ENCODE measurements around the gene AKAP1. TPM values are rescaled to one million over a fixed set of nuclear protein-coding genes. Genes with fewer than 3 reads are reported as not detected.

The AKAP1 gene
- total RNA-seq, 2 donors from 2014 or later, result 90.4 to 139 TPM

- no peaks in the 10 kb centered on the region for H3K4me1 ChIP-seq
- H3K4me3 ChIP-seq, result no peak overlapping the region
- no peak for TF ChIP-seq CTCF (IDR thresholded peaks at IDR 0.05)
- H3K36me3 ChIP-seq, result no peaks in the 10 kb centered on the region
- DNase-seq (ENCODE audit: low spot score), result no peak
- H3K27ac ChIP-seq, result no peak overlapping the region
- no peaks in the 10 kb centered on the region for H3K27me3 ChIP-seq
- no peaks in the 10 kb centered on the region for H3K9me3 ChIP-seq
Observed at GRCh38 chr17:57068707-57069106, 16.3 kb upstream of the AKAP1 start.

GRCh38 chr17:57071991-57072944, 12.8 kb upstream of the AKAP1 start:
- no peak for TF ChIP-seq CTCF (IDR thresholded peaks at IDR 0.05)
- Histone ChIP-seq H3K27me3 (no peaks in the 10 kb centered on the region), H3K4me3 (no peak overlapping the region), H3K9me3 (no peaks in the 10 kb centered on the region), H3K4me1 (no peaks in the 10 kb centered on the region), H3K27ac (no peak overlapping the region), H3K36me3 (no peaks in the 10 kb centered on the region)
- no peak for DNase-seq (ENCODE audit: low spot score)

GRCh38 chr17:57073626-57074025, 11.4 kb upstream of the AKAP1 start:
- Histone ChIP-seq H3K27me3 (no peaks in the 10 kb centered on the region), H3K9me3 (no peaks in the 10 kb centered on the region), H3K27ac (no peak overlapping the region), H3K36me3 (no peaks in the 10 kb centered on the region), H3K4me3 (no peak overlapping the region), H3K4me1 (no peaks in the 10 kb centered on the region)
- DNase-seq (ENCODE audit: low spot score), result no peak
- TF ChIP-seq CTCF (IDR thresholded peaks at IDR 0.05), result no peak

- no peak for TF ChIP-seq CTCF (IDR thresholded peaks at IDR 0.05)
- DNase-seq (ENCODE audit: low spot score), result no peak
- H3K27ac ChIP-seq, result no peak overlapping the region
- H3K36me3 ChIP-seq, result no peaks in the 10 kb centered on the region
- H3K4me1 ChIP-seq, result no peaks in the 10 kb centered on the region
- H3K4me3 ChIP-seq, result no peak overlapping the region
- H3K27me3 ChIP-seq, result no peaks in the 10 kb centered on the region
- no peaks in the 10 kb centered on the region for H3K9me3 ChIP-seq
Observed at GRCh38 chr17:57075193-57075592, 9.9 kb upstream of the AKAP1 start.

GRCh38 chr17:57075785-57076184, 9.3 kb upstream of the AKAP1 start:
- no peak for DNase-seq (ENCODE audit: low spot score)
- H3K27ac ChIP-seq, result no peak overlapping the region
- no peaks in the 10 kb centered on the region for H3K36me3 ChIP-seq
- no peak for TF ChIP-seq CTCF (IDR thresholded peaks at IDR 0.05)
- H3K4me3 ChIP-seq, result no peak overlapping the region
- no peaks in the 10 kb centered on the region for H3K4me1 ChIP-seq
- no peaks in the 10 kb centered on the region for H3K9me3 ChIP-seq
- no peaks in the 10 kb centered on the region for H3K27me3 ChIP-seq

All from right atrium auricular region (tissue), 2 donors.